IMR-90 (cell line): Measurements from ENCODE around the gene ELAC1.

Experiments used
- CEBPB ChIP-seq: IDR thresholded peaks from 2 replicates; pipeline ENCODE4 v1.6.1; 2012; ENCODE audit warnings: low read depth, low read length, improper control_type of control experiment
- CHD1 ChIP-seq: IDR thresholded peaks from 2 replicates; pipeline ENCODE4 v1.6.1; 2012; ENCODE audit warnings: low read depth, low read length, improper control_type of control experiment
- CTCF ChIP-seq: conservative IDR thresholded peaks from 2 replicates; pipeline ENCODE4 v1.5.1; 2012; ENCODE audit warnings: mild to moderate bottlenecking, low read depth, low read length, improper control_type of control experiment
- MAZ ChIP-seq: IDR thresholded peaks from 2 replicates; pipeline ENCODE4 v1.6.1; 2012; ENCODE audit warnings: low read depth, mild to moderate bottlenecking, low read length, improper control_type of control experiment, moderate library complexity, borderline replicate concordance
- POLR2A ChIP-seq: IDR thresholded peaks from 2 replicates; pipeline ENCODE4 v1.6.1; 2012; ENCODE audit warnings: mild to moderate bottlenecking, low read depth, low read length
- RAD21 ChIP-seq: IDR thresholded peaks from 2 replicates; pipeline ENCODE4 v1.6.1; 2012; ENCODE audit warnings: low read length, improper control_type of control experiment
- RCOR1 ChIP-seq: IDR thresholded peaks from 2 replicates; pipeline ENCODE4 v1.6.1; 2012; ENCODE audit warnings: mild to moderate bottlenecking, low read length, improper control_type of control experiment; ENCODE audit not compliant: insufficient replicate concordance
- RFX5 ChIP-seq: IDR thresholded peaks from 2 replicates; pipeline ENCODE4 v1.8.0; 2012; ENCODE audit warnings: low read depth, mild to moderate bottlenecking, low read length, moderate library complexity
- TF ChIP-seq, protein P1 (sequence below): fragments of 150-350 bp; IDR thresholded peaks from 2 replicates; pipeline ENCODE4 v1.6.1; 2016; ENCODE audit warnings: low read depth, mild to moderate bottlenecking, low read length, moderate library complexity, borderline replicate concordance

DNA sequence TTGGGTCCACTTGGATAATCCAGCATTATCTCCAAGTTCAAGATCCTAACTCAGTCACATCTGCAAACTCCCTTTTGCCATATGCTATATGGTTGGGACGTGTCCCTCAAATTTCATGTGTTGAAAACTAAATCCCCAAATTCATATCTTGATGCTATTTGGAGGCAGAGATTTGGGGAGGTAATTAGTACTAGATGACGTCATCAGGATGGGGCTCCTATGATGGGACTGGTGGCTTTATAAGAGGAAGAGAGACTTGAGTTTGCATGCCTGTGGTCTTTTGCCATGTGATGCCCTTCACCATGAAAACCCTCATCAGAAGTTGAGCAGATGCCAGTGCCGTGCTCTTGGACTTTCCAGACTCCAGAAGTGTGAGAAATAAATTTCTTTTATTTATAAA is 45.4 kb downstream of the ELAC1 start:
- TF ChIP-seq CTCF (no peak), CHD1 (no peak), RCOR1 (no peak), MAZ (no peak), POLR2A (no peak), RAD21 (no peak), CEBPB (no peak), RFX5 (no peak)
- TF ChIP-seq, protein P1, sequence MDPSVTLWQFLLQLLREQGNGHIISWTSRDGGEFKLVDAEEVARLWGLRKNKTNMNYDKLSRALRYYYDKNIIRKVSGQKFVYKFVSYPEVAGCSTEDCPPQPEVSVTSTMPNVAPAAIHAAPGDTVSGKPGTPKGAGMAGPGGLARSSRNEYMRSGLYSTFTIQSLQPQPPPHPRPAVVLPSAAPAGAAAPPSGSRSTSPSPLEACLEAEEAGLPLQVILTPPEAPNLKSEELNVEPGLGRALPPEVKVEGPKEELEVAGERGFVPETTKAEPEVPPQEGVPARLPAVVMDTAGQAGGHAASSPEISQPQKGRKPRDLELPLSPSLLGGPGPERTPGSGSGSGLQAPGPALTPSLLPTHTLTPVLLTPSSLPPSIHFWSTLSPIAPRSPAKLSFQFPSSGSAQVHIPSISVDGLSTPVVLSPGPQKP: no peak
